Measurements from ENCODE around the gene PLEKHA1.

Gene PLEKHA1

GRCh38 chr10:122338609-122339441 lies 35.7 kb upstream of the PLEKHA1 start:
- DNase-seq (ENCODE audit: low read depth in 1 of 2, low spot score in 1 of 2), result no peak
- no peak for TF ChIP-seq JUND (IDR thresholded peaks at IDR 0.05; ENCODE audit: low read depth)
- in situ Hi-C loops (cut with HindIII; ENCODE audit: low pct_unique_long_range_greater_than_20kb, low sequenced_read_pairs), result no loop called here

DNA sequence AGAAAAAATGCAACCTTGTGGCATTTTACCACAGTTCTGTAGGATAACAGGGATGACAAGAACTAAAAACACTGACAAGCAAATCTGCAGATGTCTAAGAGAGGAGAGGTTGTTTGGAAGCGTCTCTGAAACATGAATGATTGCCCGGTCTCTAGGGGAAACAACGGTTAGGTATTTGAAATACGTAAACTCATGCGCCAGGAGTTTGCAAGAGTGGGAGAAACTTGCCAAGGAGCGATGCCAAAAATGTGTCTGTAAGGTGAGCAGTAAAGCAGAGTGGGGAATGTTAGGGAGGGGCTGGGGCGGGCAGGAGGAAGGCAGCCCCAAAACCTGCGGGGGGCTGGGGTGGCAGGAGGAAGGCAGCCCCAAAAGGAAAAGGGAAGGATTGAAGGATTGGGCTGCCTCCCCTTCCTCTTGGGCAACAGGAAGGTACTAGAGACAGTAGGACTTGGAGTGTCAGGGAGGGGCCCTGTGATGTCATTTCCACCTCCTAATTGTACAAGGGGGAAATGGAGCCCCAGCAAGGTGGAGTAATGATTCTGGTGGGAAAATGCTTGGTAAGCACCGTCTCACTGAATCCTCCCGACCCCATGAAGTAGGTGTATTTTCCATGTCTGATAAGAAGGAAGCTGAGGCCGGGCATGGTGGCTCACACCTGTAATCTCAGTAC lies 33.2 kb upstream of the PLEKHA1 start:
- no peak for DNase-seq (ENCODE audit: low read depth in 1 of 2, low spot score in 1 of 2)
- no peak for TF ChIP-seq JUND (IDR thresholded peaks at IDR 0.05; ENCODE audit: low read depth)
- in situ Hi-C loops (cut with HindIII; ENCODE audit: low pct_unique_long_range_greater_than_20kb, low sequenced_read_pairs), result no loop called here

DNA sequence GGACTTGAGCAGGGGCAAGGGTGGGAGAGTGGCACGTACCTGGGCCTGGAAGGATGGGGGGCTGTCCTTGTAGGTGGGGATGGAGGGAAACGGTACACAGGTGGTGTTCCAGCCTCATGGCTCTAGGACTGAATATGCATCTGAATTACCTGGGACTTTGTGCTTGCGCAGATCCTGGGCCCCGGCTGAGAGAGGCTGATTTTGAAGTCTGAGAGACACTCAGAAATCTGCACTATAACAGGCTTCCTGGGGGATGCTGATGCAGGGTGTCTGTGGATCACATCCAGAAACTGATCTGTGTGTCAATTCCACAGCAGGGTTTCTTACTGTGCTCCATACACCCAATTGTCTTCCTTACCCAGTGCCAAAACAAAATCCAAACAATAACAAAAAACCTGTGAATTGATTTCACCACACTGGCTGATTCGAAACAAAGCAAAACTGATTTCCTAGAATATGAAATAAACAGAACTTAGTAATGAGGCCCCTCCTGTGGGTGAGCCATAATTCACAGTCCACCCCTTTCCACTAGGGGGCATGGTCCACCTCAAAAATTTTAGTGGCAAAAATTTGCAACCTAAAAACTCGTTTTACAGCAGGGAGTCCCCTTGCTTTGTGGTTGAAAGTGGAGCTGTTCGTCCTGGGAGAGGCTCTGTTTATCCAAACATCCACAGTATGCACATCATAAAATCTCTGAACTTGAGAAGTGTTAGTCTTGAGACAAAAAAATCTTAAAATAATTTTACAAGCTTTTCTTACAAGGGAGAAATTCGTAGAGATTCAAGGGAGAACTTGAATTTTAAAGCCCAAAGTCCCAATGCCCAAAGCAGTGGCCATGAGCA lies 32.0 kb upstream of the PLEKHA1 start:
- DNase-seq (ENCODE audit: low read depth in 1 of 2, low spot score in 1 of 2), result peak; percentile 7 to 51
- TF ChIP-seq JUND (IDR thresholded peaks at IDR 0.05; ENCODE audit: low read depth), result no peak
- in situ Hi-C loops (cut with HindIII; ENCODE audit: low pct_unique_long_range_greater_than_20kb, low sequenced_read_pairs), result no loop called here

- DNase-seq (ENCODE audit: low read depth in 1 of 2, low spot score in 1 of 2), result no peak
- in situ Hi-C loops (cut with HindIII; ENCODE audit: low pct_unique_long_range_greater_than_20kb, low sequenced_read_pairs), result no loop called here
- TF ChIP-seq JUND (IDR thresholded peaks at IDR 0.05; ENCODE audit: low read depth), result no peak
These were observed 31.2 kb upstream of the PLEKHA1 start for GRCh38 chr10:122343135-122343800.

GRCh38 chr10:122343936-122344335 lies 30.6 kb upstream of the PLEKHA1 start:
- in situ Hi-C loops (cut with HindIII; ENCODE audit: low pct_unique_long_range_greater_than_20kb, low sequenced_read_pairs), result no loop called here

DNA sequence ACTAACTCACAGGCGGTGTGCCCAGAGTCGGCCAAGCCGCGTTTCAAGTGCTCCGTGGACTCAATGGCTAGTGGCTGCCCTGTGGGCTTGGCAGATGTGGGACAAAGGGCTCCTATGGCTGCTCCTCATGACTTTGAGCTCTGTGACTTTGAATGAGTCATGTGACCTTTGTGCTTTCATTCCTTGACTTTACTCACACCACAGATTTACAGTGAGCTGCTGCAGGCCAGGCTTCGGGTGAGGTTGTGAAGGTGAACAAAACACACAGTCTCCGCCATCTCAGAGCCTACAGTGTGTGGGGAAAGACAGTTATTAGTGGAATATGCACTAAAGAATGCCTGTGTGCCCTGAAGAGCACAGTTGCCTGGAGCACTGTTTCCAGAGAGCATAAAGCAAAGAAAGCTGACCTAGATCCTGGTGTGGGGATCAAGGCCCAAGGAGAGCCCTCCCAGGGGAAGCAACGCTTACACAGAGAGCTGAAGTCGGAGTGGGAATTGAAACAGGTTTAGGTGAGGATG lies 29.7 kb upstream of the PLEKHA1 start:
- DNase-seq (ENCODE audit: low read depth in 1 of 2, low spot score in 1 of 2), result no peak
- in situ Hi-C loops (cut with HindIII; ENCODE audit: low pct_unique_long_range_greater_than_20kb, low sequenced_read_pairs), result no loop called here
- no peak for TF ChIP-seq JUND (IDR thresholded peaks at IDR 0.05; ENCODE audit: low read depth)

More at GRCh38 chr10:122343936-122344335, 30.6 kb upstream of the PLEKHA1 start:
- no peak for DNase-seq (ENCODE audit: low read depth in 1 of 2, low spot score in 1 of 2)
- no peak for TF ChIP-seq JUND (IDR thresholded peaks at IDR 0.05; ENCODE audit: low read depth)

- in situ Hi-C loops (cut with HindIII; ENCODE audit: low pct_unique_long_range_greater_than_20kb, low sequenced_read_pairs), result no loop called here
- no peak for TF ChIP-seq JUND (IDR thresholded peaks at IDR 0.05; ENCODE audit: low read depth)
- no peak for DNase-seq (ENCODE audit: low read depth in 1 of 2, low spot score in 1 of 2)
These were observed 28.1 kb upstream of the PLEKHA1 start for GRCh38 chr10:122346326-122346950.

- in situ Hi-C loops (cut with HindIII; ENCODE audit: low pct_unique_long_range_greater_than_20kb, low sequenced_read_pairs), result no loop called here
- TF ChIP-seq JUND (IDR thresholded peaks at IDR 0.05; ENCODE audit: low read depth), result no peak
- no peak for DNase-seq (ENCODE audit: low read depth in 1 of 2, low spot score in 1 of 2)
These were observed 27.2 kb upstream of the PLEKHA1 start for GRCh38 chr10:122347170-122347841.

DNA sequence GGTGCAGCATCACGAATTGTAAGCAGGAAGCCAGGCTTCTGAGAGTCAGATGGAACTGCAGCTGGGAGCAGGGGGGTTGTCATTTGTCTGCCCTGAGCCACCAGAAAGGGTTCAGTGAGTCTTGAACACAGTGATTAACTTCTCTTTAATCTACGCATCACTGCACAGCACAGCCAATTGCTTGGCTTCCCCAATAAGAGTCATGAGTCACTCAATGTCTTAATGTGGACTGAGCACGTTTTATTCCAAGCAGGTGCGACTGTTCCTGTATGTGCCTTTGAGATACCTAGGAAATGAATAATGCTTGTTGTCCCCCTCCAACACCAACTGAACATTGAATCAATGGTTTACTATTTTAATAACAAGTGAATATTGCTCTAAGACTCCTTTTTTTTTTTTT lies 26.0 kb upstream of the PLEKHA1 start:
- in situ Hi-C loops (cut with HindIII; ENCODE audit: low pct_unique_long_range_greater_than_20kb, low sequenced_read_pairs), result no loop called here
- no peak for TF ChIP-seq JUND (IDR thresholded peaks at IDR 0.05; ENCODE audit: low read depth)

DNA sequence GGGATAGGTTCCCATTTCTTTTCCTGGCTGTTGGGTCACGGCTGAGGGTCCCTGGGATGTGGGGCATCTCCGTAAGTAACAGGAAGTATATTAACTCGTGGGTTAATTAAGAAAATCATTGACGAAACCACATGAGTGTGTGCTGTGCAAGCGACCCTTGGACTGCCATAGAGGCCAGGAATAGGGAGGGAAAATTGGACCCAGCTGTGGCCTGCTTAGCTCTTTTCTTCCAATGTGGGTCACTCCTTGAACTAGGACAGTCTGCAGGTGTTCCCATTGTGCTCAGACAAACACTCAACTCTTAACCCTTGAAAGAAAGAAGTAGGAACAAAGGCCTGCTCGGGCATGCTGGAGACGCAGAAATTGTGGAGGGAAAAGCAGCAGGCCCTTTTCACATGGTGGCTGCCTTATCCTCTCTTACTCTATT lies 25.6 kb upstream of the PLEKHA1 start:
- TF ChIP-seq JUND (IDR thresholded peaks at IDR 0.05; ENCODE audit: low read depth), result no peak
- no peak for DNase-seq (ENCODE audit: low read depth in 1 of 2, low spot score in 1 of 2)
- in situ Hi-C loops (cut with HindIII; ENCODE audit: low pct_unique_long_range_greater_than_20kb, low sequenced_read_pairs), result no loop called here

More for the DNA sequence above, 26.0 kb upstream of the PLEKHA1 start:
- no peak for DNase-seq (ENCODE audit: low read depth in 1 of 2, low spot score in 1 of 2)

DNA sequence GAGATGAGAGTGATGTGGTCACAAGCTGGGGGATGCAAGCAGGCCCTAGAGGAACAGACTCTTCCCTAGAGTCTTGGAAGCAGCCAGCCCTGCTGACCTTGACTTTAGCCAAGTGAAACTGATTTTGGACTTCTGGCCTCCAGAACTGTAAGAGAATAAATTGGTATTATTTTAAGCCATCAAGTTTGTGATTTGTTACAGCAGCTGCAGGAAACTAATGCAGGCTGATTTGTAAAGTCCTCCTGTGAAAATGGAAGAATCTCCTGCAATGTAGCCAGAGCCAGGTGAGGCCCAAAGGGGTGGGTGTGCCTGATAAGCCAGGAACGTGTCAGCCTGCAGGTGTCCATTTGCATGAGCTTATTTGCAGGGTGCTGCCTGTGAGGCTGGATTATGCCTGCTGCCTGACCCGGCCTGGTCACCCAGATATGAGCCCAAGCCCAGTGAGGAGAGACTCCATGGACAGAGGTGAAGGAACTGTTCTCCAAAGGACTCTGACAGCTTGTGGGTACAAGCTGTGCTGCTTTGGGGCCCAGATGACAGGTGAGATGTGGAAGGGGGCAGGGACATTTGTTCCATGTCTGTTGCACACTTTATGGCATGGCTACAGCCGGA lies 24.6 kb upstream of the PLEKHA1 start:
- DNase-seq (ENCODE audit: low read depth in 1 of 2, low spot score in 1 of 2), result no peak
- in situ Hi-C loops (cut with HindIII; ENCODE audit: low pct_unique_long_range_greater_than_20kb, low sequenced_read_pairs), result no loop called here
- no peak for TF ChIP-seq JUND (IDR thresholded peaks at IDR 0.05; ENCODE audit: low read depth)

Data from T47D (cell line).